Naive thymus-derived CD8-positive, alpha-beta T cell (primary cell): Measurements from ENCODE around the gene WEE1. TPM values are rescaled to one million over a fixed set of nuclear protein-coding genes. Genes with fewer than 3 reads are reported as not detected.

Source experiments
- ATAC-seq, 2 donors: fragments of 150-1000 bp; cut with Tn5 transposase in 1 of 2; sonication (Bioruptor Pico), chemical (Tn5 transposase) in 1 of 2; 1 replicate in 1 of 2; 2 replicates in 1 of 2; pipeline ENCODE4 v1.10.0; 2021; ENCODE audit warnings: mild to moderate bottlenecking in 2 of 2, moderate library complexity in 2 of 2
- POLR2A ChIA-PET: fragments of 350-600 bp; sonication (Branson Sonifier 250); formaldehyde crosslinking; loops from one replicate; lab custom pipeline; 2021; ENCODE audit warnings: antibody characterized with exemption; lab: Charles Lee
- DNase-seq, 10 donors: peaks; one replicate each; pipeline versions ENCODE4 v3.0.0 to v3.0.0-alpha.2; 2020 to 2022
- H3K27ac Mint-ChIP-seq, 10 donors: one replicate each; pipeline ENCODE4 v1.8.0; 2020 to 2022; ENCODE audit warnings: mild to moderate bottlenecking in 10 of 10, mixed read lengths in 10 of 10, moderate library complexity in 4 of 10, inconsistent platforms in 1 of 10
- H3K27me3 Mint-ChIP-seq, 5 donors: one replicate each; pipeline ENCODE4 v1.8.0; 2021 to 2022; ENCODE audit warnings: mixed read lengths in 5 of 5
- H3K36me3 Mint-ChIP-seq, 3 donors: one replicate each; pipeline ENCODE4 v1.8.0; 2020 to 2022; ENCODE audit warnings: mixed read lengths in 3 of 3, mild to moderate bottlenecking in 2 of 3, inconsistent platforms in 1 of 3
- H3K4me1 Mint-ChIP-seq, 4 donors: one replicate each; pipeline ENCODE4 v1.8.0; 2021 to 2022; ENCODE audit warnings: mixed read lengths in 4 of 4
- H3K4me3 Mint-ChIP-seq, 10 donors: one replicate each; pipeline ENCODE4 v1.8.0; 2020 to 2022; ENCODE audit warnings: mild to moderate bottlenecking in 10 of 10, mixed read lengths in 10 of 10, moderate library complexity in 6 of 10, inconsistent platforms in 1 of 10
- H3K9me3 Mint-ChIP-seq, 9 donors: one replicate each; pipeline ENCODE4 v1.8.0; 2020 to 2022; ENCODE audit warnings: mixed read lengths in 9 of 9, mild to moderate bottlenecking in 3 of 9, inconsistent platforms in 1 of 9, moderate library complexity in 1 of 9
- polyA plus RNA-seq, 3 donors: library from polyadenylated mRNA; unstranded; fragments of 300-500 nt; fragmentation: Illumina TruSeq; gene quantifications; one replicate each; pipeline ENCODE4 v1.2.3, GENCODE V29; 2021
- total RNA-seq, 8 experiments: library from RNA in 2 of 8; stranded (reverse) in 2 of 8; gene quantifications; one replicate each; pipeline ENCODE4 v1.2.3 and lab custom pipeline; 2021 to 2026

The WEE1 gene
- under 1 TPM; 0.55 to 0.99 TPM for total RNA-seq
- polyA plus RNA-seq: 1 to 10 TPM in 1 of 3 donors, under 1 TPM in 1, not detected in 1; 0.33 to 5.1 TPM
- 0.15 to 27.8 (median 0.94) reads per million in 6 experiments for total RNA-seq (lab: John Stamatoyannopoulos, UW)

- H3K4me1 Mint-ChIP-seq: peaks cover 6 to 36% (median 9%) of the 10 kb centered on the region in 4 donors
- peak; percentile 93 to 94 for ATAC-seq
Measured at GRCh38 chr11:9573052-9573774, at the start of gene WEE1. WEE1 (plus strand) TSS chr11:9573670; CDS start chr11:9573934, 264 bp downstream.

GRCh38 chr11:9524001-9524400 is 49.5 kb upstream of the WEE1 start:
- ATAC-seq: no peak
- Mint-ChIP-seq H3K4me1 (peaks cover 0 to 2% (median under 1%) of the 10 kb centered on the region in 4 donors), H3K4me3 (no peak overlapping the region), H3K9me3 (no peaks in the 10 kb centered on the region), H3K36me3 (peaks cover 0 to 75% (median 4%) of the 10 kb centered on the region in 3 donors), H3K27me3 (no peaks in the 10 kb centered on the region), H3K27ac (no peak overlapping the region)
- no peak for DNase-seq
- POLR2A ChIA-PET: no interaction called here

More at GRCh38 chr11:9573052-9573774, at the start of gene WEE1:
- peak within 1 kb of the TSS in 9 of 10 donors; percentile 37 to 85 (median 62) for H3K27ac Mint-ChIP-seq
- H3K27me3 Mint-ChIP-seq: peaks cover 0 to 22% (median 14%) of the 10 kb centered on the region in 5 donors
- peak within 1 kb of the TSS; percentile 74 to 90 (median 84) for H3K4me3 Mint-ChIP-seq
- POLR2A ChIA-PET: interaction anchor here (0.7 to 1.8 kb wide), 5 partner anchors 28 to 1235 kb away, joined by 4 to 14 read pairs (median 9); partner anchors contain the start of genes EIF4G2 and ZNF143
- peak; percentile 81 to 95 (median 88) for DNase-seq
- peaks cover 0 to 2% (median 0%) of the 10 kb centered on the region in 9 donors for H3K9me3 Mint-ChIP-seq
- H3K36me3 Mint-ChIP-seq: peaks cover 0 to 2% (median 0%) of the 10 kb centered on the region in 3 donors

GRCh38 chr11:9525116-9525515 is 48.4 kb upstream of the WEE1 start:
- POLR2A ChIA-PET: no interaction called here
- Mint-ChIP-seq H3K4me1 (peaks cover 0 to 2% (median under 1%) of the 10 kb centered on the region in 4 donors), H3K4me3 (no peak overlapping the region), H3K27me3 (no peaks in the 10 kb centered on the region), H3K27ac (no peak overlapping the region), H3K9me3 (no peaks in the 10 kb centered on the region), H3K36me3 (peaks cover 0 to 69% (median 4%) of the 10 kb centered on the region in 3 donors)
- ATAC-seq (no peak), DNase-seq (no peak)

GRCh38 chr11:9527481-9528135 is 45.9 kb upstream of the WEE1 start:
- DNase-seq (no peak), ATAC-seq (no peak)
- POLR2A ChIA-PET: no interaction called here
- Mint-ChIP-seq H3K9me3 (no peaks in the 10 kb centered on the region), H3K36me3 (peaks cover 0 to 55% (median 4%) of the 10 kb centered on the region in 3 donors), H3K4me3 (no peak overlapping the region), H3K27ac (peak overlapping the region in 1 of 10 donors; percentile 28), H3K4me1 (peaks cover 0 to 1% (median 0%) of the 10 kb centered on the region in 4 donors), H3K27me3 (no peaks in the 10 kb centered on the region)

GRCh38 chr11:9528136-9528501 is 45.4 kb upstream of the WEE1 start:
- ATAC-seq (no peak), DNase-seq (no peak)
- Mint-ChIP-seq H3K27me3 (no peaks in the 10 kb centered on the region), H3K36me3 (peaks cover 0 to 50% (median 4%) of the 10 kb centered on the region in 3 donors), H3K4me3 (no peak overlapping the region), H3K4me1 (peaks cover 0 to 1% (median 0%) of the 10 kb centered on the region in 4 donors), H3K27ac (no peak overlapping the region), H3K9me3 (no peaks in the 10 kb centered on the region)
- POLR2A ChIA-PET: no interaction called here

- DNase-seq: no peak
- Mint-ChIP-seq H3K27ac (peak overlapping the region in 1 of 10 donors; percentile 33), H3K4me3 (no peak overlapping the region)
Measured at GRCh38 chr11:9528573-9529333, 44.7 kb upstream of the WEE1 start.

GRCh38 chr11:9529334-9529650 is 44.2 kb upstream of the WEE1 start:
- H3K9me3 Mint-ChIP-seq: no peaks in the 10 kb centered on the region
- no peak overlapping the region for H3K4me3 Mint-ChIP-seq
- peaks cover 0 to 45% (median 4%) of the 10 kb centered on the region in 3 donors for H3K36me3 Mint-ChIP-seq
- H3K4me1 Mint-ChIP-seq: no peaks in the 10 kb centered on the region
- no peak overlapping the region for H3K27ac Mint-ChIP-seq
- POLR2A ChIA-PET: no interaction called here
- DNase-seq: no peak
- H3K27me3 Mint-ChIP-seq: no peaks in the 10 kb centered on the region
- ATAC-seq: no peak

More at GRCh38 chr11:9528573-9529333, 44.7 kb upstream of the WEE1 start:
- POLR2A ChIA-PET: no interaction called here
- Mint-ChIP-seq H3K4me1 (no peaks in the 10 kb centered on the region), H3K9me3 (no peaks in the 10 kb centered on the region), H3K36me3 (peaks cover 0 to 47% (median 4%) of the 10 kb centered on the region in 3 donors), H3K27me3 (no peaks in the 10 kb centered on the region)
- no peak for ATAC-seq

- Mint-ChIP-seq H3K27ac (no peak overlapping the region), H3K4me1 (no peaks in the 10 kb centered on the region), H3K4me3 (no peak overlapping the region), H3K27me3 (no peaks in the 10 kb centered on the region), H3K36me3 (peaks cover 0 to 37% (median 4%) of the 10 kb centered on the region in 3 donors), H3K9me3 (no peaks in the 10 kb centered on the region)
- POLR2A ChIA-PET: interaction anchor here (0.6 kb wide), 1 partner anchor 9 kb away, joined by 6 read pairs; no protein-coding TSS in a partner anchor
- DNase-seq: no peak
- no peak for ATAC-seq
Measured at GRCh38 chr11:9530020-9530621, 43.3 kb upstream of the WEE1 start.

GRCh38 chr11:9530901-9531625 is 42.4 kb upstream of the WEE1 start:
- no peaks in the 10 kb centered on the region for H3K4me1 Mint-ChIP-seq
- DNase-seq: no peak
- H3K27me3 Mint-ChIP-seq: no peaks in the 10 kb centered on the region
- no peak overlapping the region for H3K4me3 Mint-ChIP-seq
- peaks cover 0 to 27% (median 4%) of the 10 kb centered on the region in 3 donors for H3K36me3 Mint-ChIP-seq
- H3K27ac Mint-ChIP-seq: peak overlapping the region in 1 of 10 donors; percentile 77
- ATAC-seq: no peak
- POLR2A ChIA-PET: interaction anchor here (0.6 kb wide), 1 partner anchor 10 kb away, joined by 6 read pairs; no protein-coding TSS in a partner anchor
- no peaks in the 10 kb centered on the region for H3K9me3 Mint-ChIP-seq

- Mint-ChIP-seq H3K27me3 (no peaks in the 10 kb centered on the region), H3K36me3 (peaks cover 0 to 11% (median 0%) of the 10 kb centered on the region in 3 donors), H3K4me3 (no peak overlapping the region), H3K4me1 (no peaks in the 10 kb centered on the region), H3K27ac (no peak overlapping the region), H3K9me3 (no peaks in the 10 kb centered on the region)
- POLR2A ChIA-PET: no interaction called here
- ATAC-seq (no peak), DNase-seq (no peak)
Measured at GRCh38 chr11:9533058-9533457, 40.4 kb upstream of the WEE1 start.

- Mint-ChIP-seq H3K36me3 (peaks cover 0 to 6% (median 0%) of the 10 kb centered on the region in 3 donors), H3K9me3 (no peaks in the 10 kb centered on the region), H3K27ac (no peak overlapping the region), H3K27me3 (no peaks in the 10 kb centered on the region), H3K4me3 (no peak overlapping the region), H3K4me1 (no peaks in the 10 kb centered on the region)
- ATAC-seq (no peak), DNase-seq (no peak)
- POLR2A ChIA-PET: interaction anchor here (0.7 to 1.6 kb wide), 3 partner anchors 79 to 269 kb away, joined by 3 to 6 read pairs (median 4); no protein-coding TSS in a partner anchor
Measured at GRCh38 chr11:9533736-9534473, 39.6 kb upstream of the WEE1 start.
